Measurements from ENCODE around the gene E2F3.

- TF ChIP-seq, protein P1, sequence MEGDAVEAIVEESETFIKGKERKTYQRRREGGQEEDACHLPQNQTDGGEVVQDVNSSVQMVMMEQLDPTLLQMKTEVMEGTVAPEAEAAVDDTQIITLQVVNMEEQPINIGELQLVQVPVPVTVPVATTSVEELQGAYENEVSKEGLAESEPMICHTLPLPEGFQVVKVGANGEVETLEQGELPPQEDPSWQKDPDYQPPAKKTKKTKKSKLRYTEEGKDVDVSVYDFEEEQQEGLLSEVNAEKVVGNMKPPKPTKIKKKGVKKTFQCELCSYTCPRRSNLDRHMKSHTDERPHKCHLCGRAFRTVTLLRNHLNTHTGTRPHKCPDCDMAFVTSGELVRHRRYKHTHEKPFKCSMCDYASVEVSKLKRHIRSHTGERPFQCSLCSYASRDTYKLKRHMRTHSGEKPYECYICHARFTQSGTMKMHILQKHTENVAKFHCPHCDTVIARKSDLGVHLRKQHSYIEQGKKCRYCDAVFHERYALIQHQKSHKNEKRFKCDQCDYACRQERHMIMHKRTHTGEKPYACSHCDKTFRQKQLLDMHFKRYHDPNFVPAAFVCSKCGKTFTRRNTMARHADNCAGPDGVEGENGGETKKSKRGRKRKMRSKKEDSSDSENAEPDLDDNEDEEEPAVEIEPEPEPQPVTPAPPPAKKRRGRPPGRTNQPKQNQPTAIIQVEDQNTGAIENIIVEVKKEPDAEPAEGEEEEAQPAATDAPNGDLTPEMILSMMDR (IDR thresholded peaks at IDR 0.05; ENCODE audit: insufficient read depth, low read depth, low read length) = no peak
- TF ChIP-seq EZH2 (IDR thresholded peaks at IDR 0.05; ENCODE audit: insufficient read depth, low read length) = no peak
These were observed 73.3 kb downstream of the E2F3 start for GRCh38 chr6:20474874-20475542.

Measured in astrocyte (in vitro differentiated cells and primary cell).